Loucy (cell line): ENCODE results near the gene DPEP3.

ENCODE experiments used
- H2AFZ ChIP-seq: fragments of 200-600 bp; sonication (generic); 2 replicates; pipeline ENCODE4 v1.6.0; 2016; ENCODE audit warnings: antibody characterized with exemption, mild to moderate bottlenecking, low read length, moderate library complexity
- H3F3A ChIP-seq: fragments of 200-600 bp; 2 replicates; pipeline ENCODE4 v1.6.0; 2016; ENCODE audit warnings: antibody characterized with exemption, low read depth, mild to moderate bottlenecking
- H3K27me3 ChIP-seq: fragments of 200-600 bp; sonication (generic); 2 replicates; pipeline ENCODE4 v1.6.1; 2014; ENCODE audit warnings: low read length, mild to moderate bottlenecking; ENCODE audit not compliant: insufficient read depth, poor library complexity, severe bottlenecking
- H3K36me3 ChIP-seq: fragments of 200-600 bp; sonication (generic); 2 replicates; pipeline ENCODE4 v1.6.1; 2016; ENCODE audit warnings: low read length; ENCODE audit not compliant: insufficient read depth
- H3K4me1 ChIP-seq: fragments of 200-600 bp; sonication (generic); 2 replicates; pipeline ENCODE4 v1.5.1; 2014; ENCODE audit warnings: low read length, mild to moderate bottlenecking; ENCODE audit not compliant: insufficient read depth, poor library complexity, severe bottlenecking
- H3K4me2 ChIP-seq: fragments of 200-600 bp; sonication (generic); 2 replicates; pipeline ENCODE4 v1.6.0; 2014; ENCODE audit warnings: antibody characterized with exemption, low read length, low read depth, mild to moderate bottlenecking; ENCODE audit not compliant: poor library complexity, severe bottlenecking
- H3K4me3 ChIP-seq: fragments of 200-600 bp; sonication (generic); 2 replicates; pipeline ENCODE4 v1.5.1; 2014; ENCODE audit warnings: low read length, mild to moderate bottlenecking, mixed read lengths; ENCODE audit not compliant: poor library complexity, severe bottlenecking
- H3K79me2 ChIP-seq: fragments of 200-600 bp; sonication (generic); 2 replicates; pipeline ENCODE4 v1.6.1; 2014; ENCODE audit warnings: low read length; ENCODE audit not compliant: insufficient read depth
- H3K9ac ChIP-seq: fragments of 200-600 bp; sonication (generic); 2 replicates; pipeline ENCODE4 v1.6.0; 2014; ENCODE audit warnings: mild to moderate bottlenecking, low read depth, low read length, moderate library complexity; ENCODE audit not compliant: poor library complexity, severe bottlenecking
- H3K9me2 ChIP-seq: fragments of 200-600 bp; sonication (generic); replicated peaks from 2 replicates; pipeline ENCODE4 v1.6.1; 2016; ENCODE audit warnings: low read depth, low read length, mixed read lengths
- H3K9me3 ChIP-seq: fragments of 200-600 bp; sonication (generic); 2 replicates; pipeline ENCODE4 v1.6.1; 2014; ENCODE audit warnings: mild to moderate bottlenecking, antibody characterized with exemption, low read length, low read depth; ENCODE audit not compliant: insufficient read depth
- H4K20me1 ChIP-seq: fragments of 200-600 bp; sonication (generic); 2 replicates; pipeline ENCODE4 v1.6.0; 2014; ENCODE audit warnings: antibody characterized with exemption, low read length, mild to moderate bottlenecking; ENCODE audit not compliant: insufficient read depth, poor library complexity, severe bottlenecking
- CTCF ChIP-seq: fragments of 200-600 bp; sonication (generic); conservative IDR thresholded peaks from 2 replicates; pipeline ENCODE4 v1.5.1; 2014; ENCODE audit warnings: mild to moderate bottlenecking, antibody characterized with exemption, low read length
- EZH2phosphoT487 ChIP-seq: fragments of 200-600 bp; IDR thresholded peaks from 2 replicates; pipeline ENCODE4 v1.6.1; 2018; ENCODE audit warnings: antibody characterized with exemption, mild to moderate bottlenecking, moderate library complexity, borderline replicate concordance

DPEP3 gene

GRCh38 chr16:68005786-68006286, 25.5 kb upstream of the DPEP3 start:
- Histone ChIP-seq H3K36me3 (no peaks in the 10 kb centered on the region), H3K4me1 (no peaks in the 10 kb centered on the region), H3K9me3 (no peaks in the 10 kb centered on the region), H4K20me1 (no peaks in the 10 kb centered on the region), H3K4me2 (no peak overlapping the region), H3K79me2 (no peaks in the 10 kb centered on the region), H3F3A (no peaks in the 10 kb centered on the region), H2AFZ (no peak overlapping the region), H3K27me3 (no peaks in the 10 kb centered on the region), H3K9me2 (no peaks in the 10 kb centered on the region), H3K4me3 (no peak overlapping the region), H3K9ac (no peak overlapping the region)
- TF ChIP-seq EZH2phosphoT487: no peak
- TF ChIP-seq CTCF: no peak

- H3K36me3 ChIP-seq: no peaks in the 10 kb centered on the region
- H3K9me2 ChIP-seq: no peaks in the 10 kb centered on the region
- TF ChIP-seq EZH2phosphoT487: no peak
- TF ChIP-seq CTCF: no peak
- H3K4me1 ChIP-seq: peaks cover 5% of the 10 kb centered on the region
- H3K27me3 ChIP-seq: no peaks in the 10 kb centered on the region
- H2AFZ ChIP-seq: no peak overlapping the region
- no peaks in the 10 kb centered on the region for H3F3A ChIP-seq
- no peaks in the 10 kb centered on the region for H4K20me1 ChIP-seq
- H3K4me2 ChIP-seq: no peak overlapping the region
- no peak overlapping the region for H3K4me3 ChIP-seq
- H3K79me2 ChIP-seq: no peaks in the 10 kb centered on the region
- H3K9me3 ChIP-seq: no peaks in the 10 kb centered on the region
- no peak overlapping the region for H3K9ac ChIP-seq
Observed at GRCh38 chr16:68005211-68005610, 24.9 kb upstream of the DPEP3 start.

GRCh38 chr16:68003031-68003430, 22.7 kb upstream of the DPEP3 start:
- Histone ChIP-seq H3K4me3 (no peak overlapping the region), H3K36me3 (no peaks in the 10 kb centered on the region), H3F3A (peaks cover 11% of the 10 kb centered on the region; the same call in 1 of the 2 replicates), H3K4me1 (peaks cover 18% of the 10 kb centered on the region), H2AFZ (no peak overlapping the region), H3K9me3 (no peaks in the 10 kb centered on the region), H3K27me3 (no peaks in the 10 kb centered on the region), H3K9me2 (no peaks in the 10 kb centered on the region), H3K4me2 (no peak overlapping the region), H3K9ac (no peak overlapping the region), H3K79me2 (no peaks in the 10 kb centered on the region), H4K20me1 (no peaks in the 10 kb centered on the region)
- no peak for TF ChIP-seq EZH2phosphoT487
- no peak for TF ChIP-seq CTCF
